ENCODE results near the gene MCM3AP.
"Not testable (repeated sequence)": the region's sequence is repeated elsewhere in the genome, so short reads cannot be mapped to it uniquely, and the experiment has no call there.

MCM3AP gene

DNA sequence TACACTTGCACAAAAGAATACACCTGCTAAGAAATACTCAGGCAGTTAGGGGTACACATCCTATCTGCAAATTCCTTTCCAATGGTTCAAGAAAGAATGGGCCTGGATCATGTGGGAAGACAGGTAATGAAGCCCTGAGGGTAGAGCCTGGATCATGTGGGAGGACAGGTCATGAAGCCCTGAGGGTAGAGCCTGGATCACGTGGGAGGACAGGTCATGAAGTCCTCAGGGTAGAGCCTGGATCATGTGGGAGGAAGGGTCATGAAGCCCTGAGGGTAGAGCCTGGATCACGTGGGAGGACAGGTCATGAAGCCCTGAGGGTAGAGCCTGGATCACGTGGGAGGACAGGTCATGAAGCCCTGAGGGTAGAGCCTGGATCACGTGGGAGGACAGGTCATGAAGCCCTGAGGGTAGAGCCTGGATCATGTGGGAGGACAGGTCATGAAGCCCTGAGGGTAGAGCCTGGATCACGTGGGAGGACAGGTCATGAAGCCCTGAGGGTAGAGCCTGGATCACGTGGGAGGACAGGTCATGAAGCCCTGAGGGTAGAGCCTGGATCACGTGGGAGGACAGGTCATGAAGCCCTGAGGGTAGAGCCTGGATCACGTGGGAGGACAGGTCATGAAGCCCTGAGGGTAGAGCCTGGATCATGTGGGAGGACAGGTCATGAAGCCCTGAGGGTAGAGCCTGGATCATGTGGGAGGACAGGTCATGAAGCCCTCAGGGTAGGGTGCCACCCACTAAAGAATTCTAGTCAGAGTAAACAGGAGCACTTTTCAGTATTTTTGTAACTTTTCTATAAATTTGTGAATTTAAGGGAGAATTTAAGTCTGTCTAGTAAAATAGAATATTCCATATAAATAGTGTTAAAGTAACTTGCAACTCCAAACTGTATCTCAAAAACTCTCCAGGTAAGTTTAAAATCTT is 84.3 kb downstream of the MCM3AP start:
- not testable (repeated sequence) for DNase-seq

DNA sequence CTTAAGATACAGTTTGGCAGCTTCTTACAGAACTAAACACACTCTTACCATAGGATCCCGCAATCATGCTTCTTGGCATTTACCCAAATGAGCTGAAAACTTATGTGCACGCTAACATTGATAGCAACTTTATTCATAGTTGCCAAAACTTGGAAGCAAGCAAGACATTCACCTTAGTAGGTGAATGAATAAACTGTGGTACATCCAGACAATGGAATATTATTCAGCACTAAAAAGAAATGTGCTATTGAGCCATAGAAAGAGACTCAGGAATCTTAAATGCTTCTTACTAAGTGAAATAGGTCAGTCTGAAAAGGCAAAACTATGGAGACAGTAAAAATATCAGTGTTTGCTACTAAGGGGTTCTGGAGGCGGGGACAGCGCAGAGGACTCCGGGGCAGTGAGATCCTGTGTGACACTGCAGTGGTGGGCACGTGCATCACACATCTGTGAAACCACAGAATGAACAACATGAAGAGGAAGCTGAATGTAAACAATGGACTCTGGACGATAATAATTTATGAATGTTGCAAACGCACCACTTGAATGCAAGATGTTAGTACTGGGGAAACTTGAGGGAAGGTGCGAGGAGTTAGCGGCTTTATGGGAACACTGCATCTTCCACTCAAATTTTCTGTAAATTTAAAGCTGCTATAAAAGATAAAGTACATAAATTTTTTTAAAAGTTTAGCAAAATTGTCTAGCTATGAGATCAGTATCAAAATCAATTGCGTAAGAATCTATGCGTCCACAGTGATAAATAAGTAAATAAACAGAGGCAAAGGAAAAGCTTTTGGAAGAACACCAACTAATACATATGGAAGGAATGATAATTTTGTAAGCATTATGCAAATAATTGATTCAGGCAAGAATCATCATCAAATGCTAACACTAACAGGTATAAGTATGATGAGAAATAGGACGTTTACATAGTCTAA is 85.7 kb downstream of the MCM3AP start:
- DNase-seq: no peak

DNA sequence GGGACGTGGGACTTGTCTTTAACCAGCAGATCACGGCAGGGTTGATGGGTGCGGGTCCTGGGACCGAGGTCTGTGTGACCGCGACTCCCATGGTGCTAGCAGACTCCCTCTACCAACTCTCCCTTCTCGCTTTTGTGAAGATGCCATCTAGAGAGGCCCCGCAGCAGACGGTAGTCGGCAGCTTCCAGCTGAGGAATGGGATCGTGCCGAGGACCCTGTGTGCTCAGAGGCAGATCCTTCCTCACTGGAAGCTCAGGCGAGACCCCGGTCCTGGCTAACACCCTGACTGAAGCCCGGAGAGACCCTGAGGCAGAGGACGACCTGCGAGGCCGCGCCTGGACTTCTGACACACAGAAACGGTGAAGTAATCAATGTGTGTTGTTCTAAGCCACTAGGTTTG is 88.7 kb downstream of the MCM3AP start:
- DNase-seq: no peak

DNA sequence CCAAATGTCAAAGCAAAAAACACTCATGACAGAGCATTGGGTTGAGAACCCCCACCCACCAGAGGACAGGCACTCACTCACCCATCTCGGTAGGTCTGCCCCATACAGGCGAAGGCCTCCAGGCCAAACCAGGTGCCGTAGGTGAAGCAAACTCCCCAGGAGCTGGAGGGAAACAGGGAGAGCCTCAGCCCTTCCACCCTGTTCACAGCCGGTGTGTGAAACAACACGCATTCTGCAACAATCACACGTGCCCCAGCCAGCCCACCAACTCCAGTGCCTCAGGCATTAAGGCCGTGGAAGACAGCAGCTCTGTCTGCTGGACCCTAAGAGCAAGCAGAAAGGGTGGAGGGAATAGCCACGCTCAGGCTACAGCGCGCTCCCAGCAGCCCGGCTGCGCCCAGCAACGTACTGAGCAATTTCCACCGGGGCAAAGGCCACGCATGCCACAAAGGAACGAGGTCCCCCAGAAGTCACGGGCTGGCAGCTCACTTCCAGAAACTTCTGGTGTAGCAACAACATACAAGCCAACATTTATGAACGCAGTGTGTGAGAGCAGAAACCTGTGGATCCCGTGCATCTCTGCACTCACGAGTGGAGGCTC is 89.7 kb downstream of the MCM3AP start:
- no peak for DNase-seq

DNA sequence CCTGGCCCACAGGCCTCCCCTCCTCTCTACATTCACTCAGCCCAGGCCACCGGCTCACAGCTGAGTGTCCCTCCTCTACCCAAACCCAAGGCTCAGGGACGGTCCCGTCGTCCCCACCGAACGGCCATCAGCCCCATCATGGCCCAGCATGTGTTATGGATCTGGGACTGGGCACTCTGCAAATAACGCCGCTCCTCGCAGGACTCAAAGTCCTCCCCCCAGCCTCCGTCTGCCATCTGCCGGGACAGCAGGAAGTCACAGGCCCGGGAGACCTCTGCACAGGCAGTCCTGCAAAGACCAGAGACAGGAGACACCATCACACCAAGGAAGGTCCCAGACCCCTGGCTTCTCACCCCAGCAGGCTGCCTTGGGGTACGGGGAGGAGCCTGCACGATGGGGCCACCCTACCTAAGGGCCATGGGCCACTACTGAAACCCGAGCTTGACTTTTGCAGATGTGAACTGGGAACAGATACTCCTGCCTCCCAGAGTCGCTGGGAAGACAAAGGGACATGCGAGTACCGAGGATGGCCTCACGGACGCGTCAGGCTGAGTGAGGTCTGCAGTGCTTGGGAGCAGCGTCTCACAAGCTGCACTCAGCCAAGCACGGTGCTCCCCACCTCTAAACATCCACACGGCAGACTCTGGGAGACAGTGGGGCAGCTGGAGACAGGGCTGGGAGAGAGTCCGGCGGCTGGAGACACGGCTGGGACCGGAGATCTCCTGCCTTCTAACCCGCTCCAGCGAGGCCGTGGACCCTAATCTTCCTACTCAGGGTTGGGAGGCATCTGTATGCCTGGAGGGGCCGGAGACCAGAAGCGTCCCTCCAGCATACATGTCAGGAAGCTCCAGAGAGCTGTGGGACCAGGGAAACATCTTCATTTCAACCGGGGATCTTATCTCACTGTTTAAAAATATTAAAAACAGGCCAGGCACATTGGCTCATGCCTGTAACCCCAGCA is 90.8 kb downstream of the MCM3AP start:
- DNase-seq: no peak

DNA sequence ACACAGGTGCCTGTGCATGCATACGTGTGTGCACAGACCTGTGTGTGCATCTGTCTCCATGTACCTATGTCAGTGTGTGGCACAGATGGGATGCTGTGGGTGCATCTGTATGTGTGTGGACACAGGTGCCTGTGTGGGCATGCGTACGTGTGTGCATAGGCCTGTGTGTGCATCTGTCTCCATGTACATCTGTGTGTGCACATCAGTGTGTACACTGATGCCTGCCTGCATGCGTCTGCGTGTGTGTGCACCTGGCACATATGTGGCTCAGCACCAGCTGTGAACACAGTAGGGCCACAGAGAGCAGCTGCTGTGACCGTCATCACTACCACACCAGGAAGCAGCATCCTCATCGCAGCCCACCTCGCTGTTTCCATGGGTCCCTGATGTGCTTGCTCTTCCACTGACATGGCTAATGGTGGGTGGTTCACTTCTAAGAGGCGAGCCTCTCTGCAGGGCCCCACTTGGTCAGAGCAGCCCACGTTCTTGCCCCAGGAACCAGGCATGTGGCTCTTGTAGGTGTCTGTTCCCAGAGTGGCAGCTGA is 91.5 kb downstream of the MCM3AP start:
- DNase-seq: no peak

DNA sequence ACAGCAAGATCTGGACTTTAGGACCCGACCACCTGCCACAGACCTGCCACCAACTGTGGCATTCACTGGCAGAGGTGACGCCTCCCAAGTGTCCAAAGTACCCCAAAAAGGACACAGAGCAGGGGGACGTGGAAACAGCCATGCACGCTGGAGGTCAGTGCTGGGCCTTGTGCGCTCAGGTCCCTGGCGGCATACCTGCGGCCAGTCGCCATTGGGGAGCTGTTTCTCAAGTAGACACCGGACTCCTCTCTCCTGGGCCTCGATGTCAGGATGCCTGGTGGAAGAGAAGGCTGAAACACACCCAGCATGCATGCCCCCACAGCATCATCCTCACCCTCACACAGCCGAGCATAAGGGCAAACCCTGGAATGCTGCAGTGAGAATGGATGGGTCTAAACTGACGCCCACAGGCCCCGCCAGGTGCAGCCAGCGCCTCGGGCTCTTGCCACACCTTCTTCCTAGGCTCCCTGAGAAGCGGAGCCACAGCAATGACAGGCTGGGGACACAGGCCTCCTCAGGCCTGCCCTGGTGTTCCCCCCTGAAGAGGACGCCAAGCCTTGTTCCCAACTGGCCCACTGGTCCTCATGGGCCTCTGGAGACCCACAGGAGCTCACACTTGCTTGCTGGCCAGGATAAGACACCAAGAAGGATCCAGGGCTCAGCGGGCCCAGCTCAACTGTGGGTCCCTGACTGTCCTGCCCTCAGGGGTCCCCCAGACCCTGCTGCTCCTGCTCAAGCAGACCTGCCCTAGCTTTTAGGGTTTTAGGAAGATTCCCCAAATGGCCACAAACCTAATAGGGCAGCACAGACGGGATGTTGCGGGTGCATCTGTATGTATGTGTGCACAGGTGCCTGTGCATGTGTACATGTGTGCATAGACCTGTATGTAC is 93.5 kb downstream of the MCM3AP start:
- DNase-seq: no peak

DNA sequence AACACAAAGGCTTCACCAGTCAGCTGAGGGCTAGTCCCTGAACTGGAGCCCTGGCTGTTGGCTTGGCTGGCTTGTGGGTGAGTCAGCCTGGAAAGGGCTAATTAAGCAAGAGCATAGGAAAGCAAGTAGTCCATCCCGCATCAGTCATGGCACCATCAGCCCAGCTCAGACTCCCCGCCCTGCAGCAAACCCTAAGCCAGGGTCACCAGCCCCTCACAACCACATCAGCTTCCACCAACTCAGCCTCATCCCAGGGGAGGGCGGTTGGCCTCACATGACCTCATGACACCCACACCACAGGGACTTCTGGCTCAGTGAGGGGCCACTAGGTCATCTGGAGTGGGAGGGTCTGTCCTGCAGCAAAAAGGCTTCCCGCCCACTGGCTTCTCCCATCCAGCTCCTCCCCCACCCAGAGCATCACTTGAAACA is 94.1 kb downstream of the MCM3AP start:
- no peak for DNase-seq

DNA sequence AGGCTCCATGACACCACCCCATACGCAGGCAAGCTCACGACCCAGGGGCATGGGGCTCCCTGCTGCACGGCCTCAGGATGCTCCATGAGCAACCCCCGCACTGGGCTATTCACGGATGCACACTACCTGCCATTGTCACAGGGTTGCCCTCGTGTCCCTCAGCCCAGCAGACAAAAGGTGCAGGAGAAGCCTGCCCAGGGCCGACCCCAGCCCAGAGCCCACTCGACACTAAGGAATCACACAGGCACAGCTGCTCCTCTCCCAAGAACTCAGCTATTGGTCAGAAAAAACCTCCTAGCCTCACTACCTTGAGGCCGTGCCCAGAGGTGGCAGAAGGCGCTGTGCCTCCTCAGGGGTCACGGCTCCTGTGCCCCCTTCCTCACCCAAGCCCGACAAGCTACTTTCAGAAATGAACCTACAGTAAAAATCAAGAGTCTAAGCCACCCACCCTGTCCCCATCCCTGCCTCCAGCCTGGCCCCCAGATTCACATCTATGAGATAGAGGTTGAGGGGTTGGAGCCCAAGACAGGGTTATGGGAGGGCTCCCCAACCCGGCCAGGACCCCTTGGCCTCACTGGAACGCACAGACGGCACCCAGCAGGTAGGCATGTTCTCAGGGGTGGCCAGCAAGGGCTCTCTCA is 94.8 kb downstream of the MCM3AP start:
- DNase-seq: no peak

DNA sequence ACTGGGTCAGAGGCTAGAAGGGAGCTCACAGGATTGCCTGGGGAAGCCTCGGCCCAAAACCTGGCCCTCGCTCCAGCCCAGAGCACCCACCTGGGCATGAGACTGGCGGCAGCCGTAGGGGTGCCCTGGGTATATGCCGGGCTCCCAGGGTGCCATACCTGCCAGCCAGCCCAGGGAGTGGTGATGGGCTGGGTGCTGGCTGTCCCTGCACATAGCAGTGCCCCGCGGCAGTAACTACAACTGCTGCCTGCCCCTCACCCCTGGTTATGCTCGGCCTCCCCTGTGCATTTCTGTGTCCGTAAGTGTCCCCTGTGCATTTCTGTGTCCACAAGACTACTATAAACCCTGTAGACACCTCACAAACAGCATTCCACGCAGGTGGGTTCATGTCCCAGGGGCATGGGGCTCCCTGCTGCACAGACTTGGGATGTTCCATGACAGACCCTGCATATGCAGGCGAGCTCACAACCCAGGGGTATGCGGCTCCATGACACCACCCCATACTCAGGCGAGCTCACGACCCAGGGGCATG is 95.4 kb downstream of the MCM3AP start:
- no peak for DNase-seq

DNA sequence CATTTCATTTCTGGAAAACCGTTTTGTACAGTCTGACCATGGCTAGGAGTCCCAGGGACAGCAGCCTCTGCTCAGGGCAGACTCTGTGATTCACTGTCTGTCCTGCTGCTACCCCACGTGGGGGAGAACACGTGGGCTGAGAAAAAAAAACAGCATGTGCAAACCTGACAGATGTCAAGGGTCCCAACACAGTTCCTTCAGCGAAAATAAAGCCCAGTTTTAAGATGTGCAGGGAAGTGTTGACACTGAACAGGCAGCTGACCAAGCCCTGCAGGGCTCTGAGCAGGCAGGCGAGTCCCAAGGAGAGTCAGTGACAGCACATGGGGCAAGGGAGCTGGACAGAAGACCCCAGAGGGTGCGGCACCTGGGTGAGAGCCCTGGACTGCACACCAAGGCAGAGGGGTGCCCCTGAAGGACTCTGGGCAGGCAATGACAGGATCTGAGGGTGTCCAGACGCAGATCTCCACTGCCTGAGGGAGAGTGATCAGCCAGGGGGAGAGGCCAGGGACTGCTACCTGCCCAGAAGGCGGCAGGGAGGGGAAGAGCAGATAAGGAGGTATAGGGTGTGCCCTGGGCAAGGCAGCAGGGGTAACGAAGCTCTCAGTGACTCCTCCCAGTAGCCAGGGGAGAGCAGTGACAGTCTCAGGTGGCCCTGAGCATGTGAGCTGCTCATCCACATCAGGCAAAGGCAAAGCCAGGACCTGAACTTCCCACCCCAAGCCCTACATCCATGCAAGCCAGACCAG is 96.0 kb downstream of the MCM3AP start:
- DNase-seq: no peak

DNA sequence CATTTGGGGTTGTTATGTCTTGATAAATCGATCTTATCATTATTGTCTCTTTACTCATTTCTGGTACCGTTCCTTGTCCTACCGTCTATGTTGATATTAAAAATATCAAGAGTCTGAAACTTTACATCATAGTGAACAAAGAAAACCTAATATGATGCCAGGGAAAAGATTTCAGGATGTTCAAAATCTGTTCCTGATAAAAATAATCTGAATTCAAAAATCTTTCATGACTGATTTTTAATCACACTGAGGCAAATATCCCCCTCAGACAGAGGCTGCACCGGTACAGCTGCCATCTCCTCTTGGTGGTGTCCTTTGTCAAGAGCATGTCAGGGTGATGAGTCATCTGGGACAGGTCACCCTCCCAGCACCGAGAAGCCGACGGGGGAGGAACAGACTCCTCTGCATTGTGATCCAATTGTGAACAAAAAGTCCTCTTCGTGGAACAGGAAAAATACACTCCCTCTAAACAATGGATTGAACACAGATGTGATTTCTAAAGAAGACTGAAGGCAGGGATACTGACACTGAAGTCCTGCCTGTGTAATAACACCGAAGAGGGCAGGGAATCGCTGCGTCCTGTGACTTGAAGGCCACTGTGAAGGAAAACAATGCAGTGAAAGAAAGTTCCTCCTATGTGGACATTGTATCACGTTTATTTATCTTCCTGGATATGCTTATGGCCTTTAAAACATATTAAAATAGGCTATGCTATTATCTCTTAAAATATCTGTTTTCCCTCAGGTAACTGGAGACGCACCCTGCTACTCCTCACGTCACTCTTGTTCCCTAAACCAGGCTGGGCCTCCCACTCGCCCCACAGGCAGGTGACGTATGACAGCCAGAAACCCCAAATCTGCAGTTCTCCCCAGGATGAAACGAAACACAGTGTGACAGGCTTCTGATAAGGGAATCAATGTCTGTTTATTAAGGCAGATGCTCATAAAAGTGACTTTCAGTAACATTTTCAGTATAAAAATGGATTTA is 96.9 kb downstream of the MCM3AP start:
- no peak for DNase-seq

DNA sequence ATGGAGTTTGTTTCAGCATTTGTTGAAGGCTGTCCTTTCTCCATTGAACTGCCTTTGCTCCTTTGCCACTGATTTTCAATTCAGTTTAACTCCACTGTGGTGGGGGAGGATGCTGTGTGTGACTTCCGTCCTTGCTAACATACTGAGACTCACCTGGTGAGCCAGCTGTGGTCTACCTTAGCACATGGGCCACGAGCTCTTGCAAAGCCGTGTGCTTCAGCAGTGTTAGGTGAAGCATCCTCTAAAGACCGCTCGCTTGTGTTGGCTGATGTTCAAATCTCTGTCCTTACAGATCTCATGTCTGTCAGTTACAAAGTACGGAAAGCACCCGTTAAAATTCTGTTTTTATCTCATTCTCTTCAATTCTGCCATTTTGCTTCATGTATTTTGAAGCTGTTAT is 97.6 kb downstream of the MCM3AP start:
- DNase-seq: no peak

DNA sequence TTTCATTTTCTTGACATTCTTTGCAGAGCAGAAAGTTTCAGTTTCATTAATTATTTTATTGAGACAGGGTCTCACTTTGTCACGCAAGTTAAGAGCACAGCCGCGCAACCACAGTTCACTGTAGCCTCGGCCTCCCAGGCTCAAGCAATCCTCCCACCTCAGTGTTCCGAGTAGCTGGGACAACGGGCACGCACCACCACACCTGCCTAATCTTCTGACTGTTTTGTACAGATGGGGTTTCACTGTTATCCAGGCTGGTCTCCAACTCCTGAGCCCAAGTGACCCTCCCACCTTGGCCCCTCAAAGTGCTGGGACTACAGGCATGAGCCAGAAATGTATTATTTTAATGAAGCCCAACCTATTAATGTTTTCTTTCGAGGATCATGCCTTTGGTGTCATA is 98.2 kb downstream of the MCM3AP start:
- DNase-seq: no peak

DNA sequence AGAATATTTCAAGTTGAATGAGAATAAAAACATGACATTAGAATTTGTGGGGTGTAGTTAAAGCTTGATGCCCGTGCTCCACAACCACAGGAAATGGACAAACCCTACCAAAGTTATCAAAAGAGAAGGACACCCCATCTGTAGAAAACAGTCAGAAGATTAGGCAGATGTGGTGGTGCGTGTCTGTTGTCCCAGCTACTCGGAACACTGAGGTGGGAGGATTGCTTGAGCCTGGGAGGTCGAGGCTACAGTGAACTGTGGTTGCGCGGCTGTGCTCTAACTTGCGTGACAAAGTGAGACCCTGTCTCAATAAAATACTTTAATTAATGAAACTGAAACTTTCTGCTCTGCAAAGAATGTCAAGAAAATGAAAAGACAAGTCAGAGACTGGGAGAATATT is 99.7 kb downstream of the MCM3AP start:
- no peak for DNase-seq
